CD4-positive, alpha-beta T cell treated with Interferon alpha-2 for 1 hour (primary cell): Measurements from ENCODE around the gene KCNC4.
A peak's percentile ranks its signal among the peaks of the same experiment; 100 is the strongest.

Source experiments
- DNase-seq, 2 donors: peaks; one replicate each; pipeline ENCODE4 v3.0.0-alpha.2; 2020 to 2022

Gene KCNC4

GRCh38 chr1:110209715-110210603 lies at the start of gene KCNC4:
Gene KCNC4 (plus strand): TSS chr1:110210314. CDS start chr1:110211500, 1,186 bp downstream.
- peak; percentile 95 to 96 for DNase-seq

GRCh38 chr1:110160538-110161100 lies 49.5 kb upstream of the KCNC4 start:
- no peak for DNase-seq

GRCh38 chr1:110161165-110161564 lies 48.9 kb upstream of the KCNC4 start:
- no peak for DNase-seq

- no peak for DNase-seq
These were observed 48.3 kb upstream of the KCNC4 start for GRCh38 chr1:110161849-110162248.

- DNase-seq: no peak
These were observed 46.5 kb upstream of the KCNC4 start for GRCh38 chr1:110163591-110163990.

GRCh38 chr1:110164725-110165350 lies 45.3 kb upstream of the KCNC4 start:
- DNase-seq: no peak

- DNase-seq: no peak
These were observed 44.3 kb upstream of the KCNC4 start for GRCh38 chr1:110165761-110166231.

- no peak for DNase-seq
These were observed 43.3 kb upstream of the KCNC4 start for GRCh38 chr1:110166861-110167260.

- DNase-seq: no peak
These were observed 39.1 kb upstream of the KCNC4 start for GRCh38 chr1:110170766-110171733.

GRCh38 chr1:110172001-110172400 lies 38.1 kb upstream of the KCNC4 start:
- no peak for DNase-seq

- DNase-seq: no peak
These were observed 36.5 kb upstream of the KCNC4 start for GRCh38 chr1:110173466-110174105.

GRCh38 chr1:110174961-110175360 lies 35.2 kb upstream of the KCNC4 start:
- DNase-seq: no peak

- no peak for DNase-seq
These were observed 33.7 kb upstream of the KCNC4 start for GRCh38 chr1:110176299-110176956.

GRCh38 chr1:110177775-110178174 lies 32.3 kb upstream of the KCNC4 start:
- DNase-seq: no peak

GRCh38 chr1:110183642-110184167 lies 26.4 kb upstream of the KCNC4 start:
- DNase-seq: no peak

GRCh38 chr1:110184446-110184845 lies 25.7 kb upstream of the KCNC4 start:
- no peak for DNase-seq

- DNase-seq: no peak
These were observed 24.9 kb upstream of the KCNC4 start for GRCh38 chr1:110185181-110185580.

GRCh38 chr1:110186558-110186957 lies 23.6 kb upstream of the KCNC4 start:
- no peak for DNase-seq

GRCh38 chr1:110187139-110187890 lies 22.8 kb upstream of the KCNC4 start:
- DNase-seq: no peak

GRCh38 chr1:110188035-110188618 lies 22.0 kb upstream of the KCNC4 start:
- DNase-seq: no peak
